OCI-LY3 (cell line): Measurements from ENCODE around the gene NOXO1.

Source experiments
- CTCF ChIP-seq: fragments of 200-600, 300-600 bp; sonication (generic); IDR thresholded peaks from 2 replicates; pipeline ENCODE4 v1.5.1; 2014; ENCODE audit warnings: antibody characterized with exemption, low read length, low read depth
- EZH2phosphoT487 ChIP-seq: fragments of 200-600 bp; shearing (Covaris generic); IDR thresholded peaks from 2 replicates; pipeline ENCODE4 v1.6.1; 2018; ENCODE audit warnings: antibody characterized with exemption, mixed run types, low read depth

- TF ChIP-seq CTCF, result no peak
- no peak for TF ChIP-seq EZH2phosphoT487
Observed at GRCh38 chr16:1991135-1991551, 9.9 kb upstream of the NOXO1 start.
